Large intestine (tissue), 3 donors: ENCODE results near the gene PRKAR1B. TPM values are rescaled to one million over a fixed set of nuclear protein-coding genes. Genes with fewer than 3 reads are reported as not detected.

Experiments
- DNase-seq, 2 donors: peaks; one replicate each; pipeline versions ENCODE4 v3.0.0 to v3.0.0-alpha.2; 2013
- H3K27ac ChIP-seq: one replicate; pipeline ENCODE4 v1.5.1; 2013; ENCODE audit warnings: low read length
- H3K27me3 ChIP-seq: 2 replicates; pipeline ENCODE4 v1.6.1; 2013; ENCODE audit warnings: low read length; ENCODE audit not compliant: control insufficient read depth, insufficient read depth
- H3K36me3 ChIP-seq: 2 replicates; pipeline ENCODE4 v1.6.1; 2013; ENCODE audit warnings: low read length; ENCODE audit not compliant: control insufficient read depth, insufficient read depth
- H3K4me1 ChIP-seq: one replicate; pipeline ENCODE4 v1.6.1; 2013; ENCODE audit warnings: low read length; ENCODE audit not compliant: control insufficient read depth, insufficient read depth
- H3K4me3 ChIP-seq: one replicate; pipeline ENCODE4 v1.5.1; 2013; ENCODE audit warnings: low read length
- H3K9me3 ChIP-seq: one replicate; pipeline ENCODE4 v1.6.1; 2013; ENCODE audit warnings: mild to moderate bottlenecking, low read depth, low read length, moderate library complexity; ENCODE audit not compliant: control insufficient read depth
- WGBS: methylation state at CpG from one replicate; pipeline ENCODE4 v1.1.5; 2013; ENCODE audit warnings: low lambda C conversion rate; ENCODE audit not compliant: insufficient coverage; 5-methylcytosine and 5-hydroxymethylcytosine counted together
- polyA plus RNA-seq: library from polyadenylated mRNA; unstranded; fragments of 120-200 nt; gene quantifications from one replicate; pipeline ENCODE4 v1.2.1, GENCODE V29; 2013

The PRKAR1B gene
- polyA plus RNA-seq, 1 donor, result 34.8 TPM

DNA sequence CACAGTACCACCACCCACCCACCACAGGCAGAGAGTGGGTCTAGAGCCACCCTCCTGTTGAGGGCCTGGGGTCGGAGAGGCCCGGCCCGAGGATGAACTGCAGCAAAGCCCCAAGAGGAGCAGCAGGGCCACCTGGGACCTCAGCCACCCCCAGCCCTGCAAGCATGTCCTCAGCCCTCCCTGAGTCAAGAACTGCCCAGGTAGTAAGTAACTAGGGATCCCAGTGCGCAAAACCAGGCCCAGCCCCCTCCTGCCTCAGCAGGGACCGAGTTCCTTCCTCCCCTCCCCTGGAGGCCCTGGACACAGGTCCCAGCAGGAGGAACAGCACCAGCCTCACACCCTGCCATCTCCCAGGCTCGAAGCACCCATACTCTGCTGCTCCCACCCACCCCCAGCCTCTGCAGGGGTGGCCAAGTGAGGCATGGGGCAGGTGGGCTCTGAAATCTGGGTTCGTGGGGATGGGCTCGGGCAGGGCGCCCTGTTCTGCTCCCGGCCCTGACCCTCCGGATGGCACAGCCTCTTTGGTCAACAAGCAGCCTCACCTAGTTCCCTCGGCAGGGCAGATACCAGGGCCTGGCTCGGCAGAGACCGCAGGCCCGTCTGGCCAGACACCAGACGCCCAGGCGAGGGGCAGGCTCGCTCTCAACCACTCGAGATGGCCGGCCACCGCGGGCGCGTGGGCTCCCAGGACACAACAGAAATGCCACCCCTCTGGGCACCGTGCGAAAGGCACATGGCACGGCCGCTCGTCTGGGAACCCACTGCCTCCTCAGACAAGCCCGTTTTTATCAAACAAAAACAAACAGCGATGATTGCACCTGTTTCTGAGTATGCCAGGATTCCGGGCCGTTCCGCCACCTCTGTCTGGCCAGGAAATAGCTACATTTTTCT lies 222.6 kb downstream of the PRKAR1B start:
- peak in 1 of 2 donors; percentile 67 for DNase-seq
- no peaks in the 10 kb centered on the region for H3K27me3 ChIP-seq
- WGBS, result no CpG with 5 or more reads among the region's 34 CpGs
- peaks cover 6% of the 10 kb centered on the region for H3K9me3 ChIP-seq
- H3K4me3 ChIP-seq, result no peak overlapping the region
- peak overlapping the region; percentile 99 for H3K27ac ChIP-seq
- H3K4me1 ChIP-seq, result peaks cover 82% of the 10 kb centered on the region
- peaks cover 69% of the 10 kb centered on the region for H3K36me3 ChIP-seq

DNA sequence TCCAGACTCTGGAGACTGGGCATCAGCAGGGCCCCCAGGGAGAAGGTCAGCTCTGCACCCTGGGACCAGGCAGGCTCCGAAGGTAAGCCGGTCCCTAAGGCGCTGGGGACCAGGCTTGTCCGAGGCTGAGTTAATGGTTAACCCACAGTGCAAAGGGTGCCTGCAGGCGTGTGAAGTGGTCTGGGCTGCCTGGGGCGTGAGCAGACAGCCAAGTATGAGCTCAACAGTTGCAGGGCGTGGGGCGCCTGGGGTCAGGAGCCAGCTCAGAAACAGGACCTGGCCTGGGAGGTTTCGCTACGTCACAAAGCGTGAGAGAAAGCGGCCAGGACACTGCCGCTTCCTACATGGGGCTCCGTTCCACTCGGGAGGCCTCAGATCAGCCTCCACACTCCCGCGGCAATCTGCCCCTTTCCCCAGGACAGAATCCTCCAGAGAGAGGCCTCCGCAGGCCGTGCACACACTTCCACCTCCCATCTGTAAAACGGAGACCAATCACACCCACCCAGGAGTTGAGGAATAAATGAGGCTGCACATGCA lies 223.4 kb downstream of the PRKAR1B start:
- H3K27ac ChIP-seq, result peak overlapping the region; percentile 99
- peaks cover 74% of the 10 kb centered on the region for H3K4me1 ChIP-seq
- peaks cover 69% of the 10 kb centered on the region for H3K36me3 ChIP-seq
- DNase-seq, result peak; percentile 98 to 100
- H3K27me3 ChIP-seq, result no peaks in the 10 kb centered on the region
- peaks cover 6% of the 10 kb centered on the region for H3K9me3 ChIP-seq
- H3K4me3 ChIP-seq, result no peak overlapping the region
- no CpG with 5 or more reads among the region's 20 CpGs for WGBS

DNA sequence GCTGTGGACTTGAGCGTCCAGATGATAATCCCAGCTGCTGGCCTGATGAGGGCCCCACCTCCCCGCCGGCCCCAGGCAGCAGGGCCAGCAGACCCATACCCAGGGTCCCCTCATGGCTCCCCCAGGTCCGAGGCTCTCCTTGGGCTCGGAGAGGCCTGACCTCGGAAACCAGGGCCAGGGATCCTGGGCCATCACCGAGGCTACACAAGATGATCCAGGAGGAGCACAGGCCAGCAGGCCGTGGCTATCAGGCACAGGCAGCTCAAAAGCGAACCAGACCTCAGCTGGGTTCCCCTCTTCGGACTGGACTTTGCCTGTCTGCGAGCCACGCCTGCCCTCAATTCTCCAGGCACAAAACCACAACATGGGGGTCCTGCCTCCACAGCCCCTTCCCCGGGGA lies 224.8 kb downstream of the PRKAR1B start:
- no peaks in the 10 kb centered on the region for H3K27me3 ChIP-seq
- H3K36me3 ChIP-seq, result peaks cover 71% of the 10 kb centered on the region
- DNase-seq, result no peak
- no CpG with 5 or more reads among the region's 13 CpGs for WGBS
- H3K27ac ChIP-seq, result peak overlapping the region; percentile 99
- peaks cover 6% of the 10 kb centered on the region for H3K9me3 ChIP-seq
- peaks cover 62% of the 10 kb centered on the region for H3K4me1 ChIP-seq
- no peak overlapping the region for H3K4me3 ChIP-seq

DNA sequence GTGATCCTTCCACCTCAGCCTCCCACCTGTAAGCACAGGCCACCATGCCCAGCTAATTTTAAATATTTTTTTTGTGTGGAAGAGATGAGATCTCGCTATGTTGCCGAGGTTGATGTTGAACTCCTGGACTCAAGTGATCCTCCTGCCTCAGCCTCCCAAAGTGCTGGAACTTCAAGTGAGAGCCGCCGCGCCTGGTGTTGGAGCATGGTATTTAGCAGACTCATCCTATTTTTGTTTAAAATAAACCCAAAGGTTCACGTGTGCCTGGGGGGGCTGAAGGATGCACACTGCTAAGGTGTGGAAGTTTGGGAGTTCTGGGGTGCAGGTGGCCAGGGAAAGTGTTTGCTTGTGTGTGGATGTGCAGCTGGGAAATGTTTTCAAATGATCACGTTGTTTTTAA lies 225.6 kb downstream of the PRKAR1B start:
- Histone ChIP-seq H3K27ac (peak overlapping the region; percentile 99), H3K36me3 (peaks cover 71% of the 10 kb centered on the region), H3K27me3 (no peaks in the 10 kb centered on the region), H3K9me3 (peaks cover 6% of the 10 kb centered on the region), H3K4me1 (peaks cover 55% of the 10 kb centered on the region), H3K4me3 (no peak overlapping the region)
- WGBS, result no CpG with 5 or more reads among the region's 7 CpGs
- no peak for DNase-seq

DNA sequence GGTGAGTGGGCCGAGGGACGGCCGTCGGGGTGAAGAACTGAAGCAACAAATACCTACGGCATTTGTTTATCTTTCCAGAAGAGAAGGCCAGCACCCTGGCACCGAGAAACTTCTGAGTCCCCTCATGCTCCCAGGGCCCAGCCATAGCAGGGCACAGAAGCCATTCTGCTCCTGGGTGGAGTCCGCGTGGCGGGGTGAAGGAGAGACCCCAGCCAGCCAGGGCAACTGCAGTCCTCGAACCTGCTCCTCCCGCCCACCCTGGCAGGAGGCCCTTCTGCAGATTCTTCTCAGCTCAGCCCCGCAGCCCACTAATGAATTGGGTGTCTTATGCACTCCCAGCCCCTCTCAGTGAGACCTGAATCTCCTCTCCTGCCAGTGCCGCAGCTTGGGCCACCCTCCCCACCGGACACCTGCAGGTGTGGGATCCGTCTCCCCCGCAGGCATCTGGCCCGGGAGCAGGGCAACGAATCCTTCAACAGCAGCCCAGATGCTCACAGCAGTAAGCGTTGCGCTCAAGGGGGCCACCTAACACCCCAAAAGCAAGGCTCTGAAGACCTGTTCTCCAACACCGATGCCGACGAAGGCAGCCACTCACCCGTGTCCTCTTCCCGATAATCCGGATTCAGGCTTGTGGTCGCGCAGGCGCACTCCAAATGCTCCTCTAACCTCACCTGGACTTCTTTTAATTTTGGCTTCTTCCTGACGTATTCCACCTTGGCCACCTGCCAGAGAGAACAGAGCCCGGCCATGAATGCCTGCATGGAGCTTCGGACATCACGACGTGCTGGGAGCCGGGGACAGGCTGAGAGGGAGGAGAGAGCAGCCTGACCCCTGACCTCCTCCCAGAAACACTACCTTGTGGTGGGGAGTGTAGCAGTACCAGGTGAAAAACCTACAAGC lies 226.3 kb downstream of the PRKAR1B start:
- no peak for DNase-seq
- Histone ChIP-seq H3K27ac (peak overlapping the region; percentile 99), H3K27me3 (no peaks in the 10 kb centered on the region), H3K9me3 (peaks cover 6% of the 10 kb centered on the region), H3K4me1 (peaks cover 55% of the 10 kb centered on the region), H3K4me3 (no peak overlapping the region), H3K36me3 (peaks cover 73% of the 10 kb centered on the region)
- 88% methylated on average over 5 of the region's 35 CpGs for WGBS

DNA sequence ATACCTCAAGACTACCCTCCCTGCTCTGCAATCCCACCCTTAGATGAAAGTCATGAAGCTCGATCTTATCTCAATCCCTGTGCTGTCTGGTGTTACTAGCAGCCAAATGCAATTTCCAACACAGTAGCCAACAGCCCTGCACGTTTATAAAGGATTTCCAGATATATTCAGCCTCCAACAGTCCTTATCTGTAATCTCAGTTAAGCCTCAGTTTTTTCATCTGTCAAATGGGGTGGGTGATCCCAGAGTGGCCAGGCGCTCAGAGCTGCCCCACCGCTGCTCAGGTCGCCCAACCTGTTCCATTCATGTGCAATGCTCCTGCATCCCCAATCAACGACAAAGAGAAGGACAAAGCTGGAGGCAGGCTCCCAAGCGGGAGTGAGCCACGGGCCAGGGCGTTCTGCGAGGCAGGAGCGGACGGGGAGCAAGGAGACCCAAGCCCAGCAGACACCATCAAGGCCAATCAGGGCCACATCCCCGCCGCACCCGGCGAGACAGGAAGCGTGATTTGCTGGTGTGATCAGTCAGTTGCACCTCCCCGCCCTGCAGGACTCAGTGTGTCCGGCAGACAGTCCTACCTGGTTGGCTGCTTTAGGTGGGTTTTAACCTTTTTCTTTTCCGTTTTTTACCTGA lies 227.1 kb downstream of the PRKAR1B start:
- WGBS, result 100% methylated on average over 1 of the region's 20 CpGs
- peaks cover 6% of the 10 kb centered on the region for H3K9me3 ChIP-seq
- no peaks in the 10 kb centered on the region for H3K27me3 ChIP-seq
- H3K4me3 ChIP-seq, result no peak overlapping the region
- H3K4me1 ChIP-seq, result peaks cover 55% of the 10 kb centered on the region
- H3K36me3 ChIP-seq, result peaks cover 71% of the 10 kb centered on the region
- no peak overlapping the region for H3K27ac ChIP-seq
- no peak for DNase-seq

Other genes with a start within 250 kb of the PRKAR1B start
- 104 TPM for gene PDGFA, start 207.4 kb downstream of the PRKAR1B start, polyA plus RNA-seq
- gene DNAAF5, start 582 bp downstream of the PRKAR1B start, polyA plus RNA-seq, result 26.8 TPM
- gene SUN1, start 105.2 kb upstream of the PRKAR1B start, polyA plus RNA-seq, result 128 TPM
- gene GET4, start 149.3 kb upstream of the PRKAR1B start, polyA plus RNA-seq, result 76.0 TPM
- gene ADAP1, start 227.4 kb upstream of the PRKAR1B start, polyA plus RNA-seq, result 62.0 TPM
- gene COX19, start 248.3 kb upstream of the PRKAR1B start, polyA plus RNA-seq, result 33.5 TPM